Ishikawa (cell line): Measurements from ENCODE around the gene CCDC39.

ENCODE experiments used
- CEBPB ChIP-seq: IDR thresholded peaks from 2 replicates; pipeline ENCODE4 v1.6.1; 2012
- CREB1 ChIP-seq: IDR thresholded peaks from 2 replicates; pipeline ENCODE4 v1.6.1; 2012; ENCODE audit warnings: low read depth
- EGR1 ChIP-seq: IDR thresholded peaks from 2 replicates; pipeline ENCODE4 v1.6.1; 2012
- EP300 ChIP-seq: IDR thresholded peaks from 2 replicates; pipeline ENCODE4 v1.6.1; 2012; ENCODE audit warnings: borderline replicate concordance
- FOXM1 ChIP-seq: IDR thresholded peaks from 2 replicates; pipeline ENCODE4 v1.6.1; 2012; ENCODE audit warnings: low read depth, borderline replicate concordance
- RAD21 ChIP-seq: IDR thresholded peaks from 2 replicates; pipeline ENCODE4 v1.6.1; 2012; ENCODE audit warnings: low read depth
- REST ChIP-seq: IDR thresholded peaks from 2 replicates; pipeline ENCODE4 v1.6.1; 2012; ENCODE audit warnings: low read depth, mild to moderate bottlenecking
- TAF1 ChIP-seq: IDR thresholded peaks from 2 replicates; pipeline ENCODE4 v1.6.1; 2012; ENCODE audit warnings: low read depth, mild to moderate bottlenecking
- TEAD4 ChIP-seq: IDR thresholded peaks from 2 replicates; pipeline ENCODE4 v1.6.1; 2012
- USF1 ChIP-seq: IDR thresholded peaks from 2 replicates; pipeline ENCODE4 v1.6.1; 2012
- YY1 ChIP-seq: IDR thresholded peaks from 2 replicates; pipeline ENCODE4 v1.6.1; 2012; ENCODE audit warnings: low read depth
- ZBTB7A ChIP-seq: IDR thresholded peaks from 2 replicates; pipeline ENCODE4 v1.6.1; 2012; ENCODE audit warnings: low read depth
- TF ChIP-seq, protein P1 (sequence below): IDR thresholded peaks from 2 replicates; pipeline ENCODE4 v1.6.1; 2012

GRCh38 chr3:180646187-180646790 lies 33.0 kb downstream of the CCDC39 start:
- no peak for TF ChIP-seq REST
- TF ChIP-seq TAF1: no peak
- TF ChIP-seq YY1: no peak
- TF ChIP-seq ZBTB7A: no peak
- no peak for TF ChIP-seq FOXM1
- no peak for TF ChIP-seq CEBPB
- TF ChIP-seq RAD21: no peak
- no peak for TF ChIP-seq CREB1
- TF ChIP-seq, protein P1, sequence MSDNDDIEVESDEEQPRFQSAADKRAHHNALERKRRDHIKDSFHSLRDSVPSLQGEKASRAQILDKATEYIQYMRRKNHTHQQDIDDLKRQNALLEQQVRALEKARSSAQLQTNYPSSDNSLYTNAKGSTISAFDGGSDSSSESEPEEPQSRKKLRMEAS: no peak
- no peak for TF ChIP-seq EP300
- TF ChIP-seq EGR1: no peak
- TF ChIP-seq USF1: no peak
- TF ChIP-seq TEAD4: no peak
